Sigmoid colon (tissue), 4 donors: ENCODE results near the gene FTCDNL1.

ENCODE experiments used
- POLR2A ChIP-seq, 2 donors: fragments of 450-650 bp; IDR thresholded peaks; one replicate each; pipeline ENCODE4 v1.6.1; 2016; ENCODE audit warnings: antibody characterized with exemption in 2 of 2, mild to moderate bottlenecking in 2 of 2, moderate library complexity in 2 of 2
- POLR2AphosphoS5 ChIP-seq, 4 donors: sonication (generic); formaldehyde crosslinking; IDR thresholded peaks; one replicate each; pipeline ENCODE4 v1.6.1; 2017; ENCODE audit warnings: antibody characterized with exemption in 4 of 4
- TF ChIP-seq, protein P1 (sequence below), 4 experiments: fragments of 450-650 bp in 3 of 4; fragments of 200-600 bp in 1 of 4; IDR thresholded peaks; one replicate each; pipeline ENCODE4 v1.5.1; 2016 to 2019; ENCODE audit warnings: antibody characterized with exemption in 4 of 4, mild to moderate bottlenecking in 3 of 4, moderate library complexity in 2 of 4

GRCh38 chr2:199754766-199755165 is 96.2 kb downstream of the FTCDNL1 start:
- TF ChIP-seq POLR2A (IDR thresholded peaks at IDR 0.05) (no peak), POLR2AphosphoS5 (IDR thresholded peaks at IDR 0.05) (no peak)
- TF ChIP-seq, protein P1, sequence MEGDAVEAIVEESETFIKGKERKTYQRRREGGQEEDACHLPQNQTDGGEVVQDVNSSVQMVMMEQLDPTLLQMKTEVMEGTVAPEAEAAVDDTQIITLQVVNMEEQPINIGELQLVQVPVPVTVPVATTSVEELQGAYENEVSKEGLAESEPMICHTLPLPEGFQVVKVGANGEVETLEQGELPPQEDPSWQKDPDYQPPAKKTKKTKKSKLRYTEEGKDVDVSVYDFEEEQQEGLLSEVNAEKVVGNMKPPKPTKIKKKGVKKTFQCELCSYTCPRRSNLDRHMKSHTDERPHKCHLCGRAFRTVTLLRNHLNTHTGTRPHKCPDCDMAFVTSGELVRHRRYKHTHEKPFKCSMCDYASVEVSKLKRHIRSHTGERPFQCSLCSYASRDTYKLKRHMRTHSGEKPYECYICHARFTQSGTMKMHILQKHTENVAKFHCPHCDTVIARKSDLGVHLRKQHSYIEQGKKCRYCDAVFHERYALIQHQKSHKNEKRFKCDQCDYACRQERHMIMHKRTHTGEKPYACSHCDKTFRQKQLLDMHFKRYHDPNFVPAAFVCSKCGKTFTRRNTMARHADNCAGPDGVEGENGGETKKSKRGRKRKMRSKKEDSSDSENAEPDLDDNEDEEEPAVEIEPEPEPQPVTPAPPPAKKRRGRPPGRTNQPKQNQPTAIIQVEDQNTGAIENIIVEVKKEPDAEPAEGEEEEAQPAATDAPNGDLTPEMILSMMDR (IDR thresholded peaks at IDR 0.05): no peak
